HG03025 (cell line): ENCODE measurements around the gene TEX44.
"Not testable (repeated sequence)": the region's sequence is repeated elsewhere in the genome, so short reads cannot be mapped to it uniquely, and the experiment has no call there.

Experiments
- ATAC-seq: cut with Tn5 transposase; IDR thresholded peaks from one replicate; pipeline ENCODE4 v1.9.1; 2021; ENCODE audit warnings: mild to moderate bottlenecking, moderate library complexity; ENCODE audit not compliant: unreplicated experiment, low FRiP score

Gene TEX44

DNA sequence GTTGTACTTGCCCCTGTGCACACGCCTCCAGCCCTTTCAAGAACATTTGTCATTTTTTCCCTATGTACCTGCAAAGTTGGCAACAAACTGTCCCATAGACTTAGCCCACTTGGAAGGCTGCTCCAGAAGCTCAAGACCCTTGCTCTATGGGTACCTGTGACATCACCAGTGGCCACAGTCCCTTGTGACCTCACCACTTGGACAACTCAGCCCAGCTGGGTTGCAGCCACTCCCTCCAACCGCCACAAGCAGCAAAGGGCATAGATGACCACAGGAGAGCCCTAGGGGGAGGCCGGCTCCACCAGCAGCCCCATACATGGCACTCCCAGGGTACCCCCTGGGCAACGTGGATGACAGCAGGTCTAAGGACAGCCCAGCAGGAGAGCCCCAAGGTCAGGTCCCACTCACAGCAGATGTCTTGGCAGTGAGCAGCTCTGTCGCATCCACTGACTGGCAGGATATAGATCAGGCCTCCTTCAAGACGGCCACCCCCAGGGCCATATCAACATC lies at the start of gene TEX44:
Gene TEX44, plus strand, starts transcription at position 229 of the 510 bp plus-strand sequence. Its CDS starts 88 bp downstream, at position 317.
- no peak for ATAC-seq

DNA sequence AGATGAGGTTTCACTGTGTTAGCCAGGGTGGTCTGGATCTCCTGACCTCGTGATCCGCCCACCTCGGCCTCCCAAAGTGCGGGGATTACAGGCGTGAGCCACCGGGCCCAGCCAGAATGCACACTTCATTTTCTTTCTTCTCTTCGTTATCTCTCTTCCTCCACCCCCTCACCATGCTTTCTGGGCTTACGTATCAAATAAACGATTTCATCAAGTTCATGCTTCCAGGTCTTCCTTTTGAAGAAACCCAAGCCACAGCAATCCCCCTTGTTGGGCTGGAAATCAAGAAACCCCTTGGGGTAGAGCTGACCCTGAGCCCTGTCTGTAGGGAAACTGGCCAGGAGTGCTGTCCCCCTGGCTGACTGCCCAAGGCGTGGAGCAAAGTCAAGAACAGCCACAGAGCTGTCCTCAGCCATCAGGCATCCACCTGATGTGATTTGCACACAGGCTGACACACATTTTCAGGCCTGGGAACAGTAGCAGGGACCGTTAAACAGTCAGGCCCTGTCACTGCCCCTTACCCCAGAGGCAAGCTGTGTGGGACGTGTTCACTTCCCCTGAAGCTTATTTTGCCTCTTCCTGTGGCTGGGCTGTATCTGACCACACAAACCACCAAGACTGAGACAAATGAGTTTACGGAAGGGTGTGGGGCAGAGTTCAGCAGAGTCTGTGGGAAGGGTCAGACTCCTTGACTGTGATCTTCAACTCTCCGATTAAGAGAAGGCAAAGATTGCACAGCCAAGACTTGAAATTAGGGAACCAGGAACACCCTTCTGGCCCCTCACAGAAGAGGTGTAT lies 47.4 kb upstream of the TEX44 start:
- ATAC-seq = peak; percentile 97

DNA sequence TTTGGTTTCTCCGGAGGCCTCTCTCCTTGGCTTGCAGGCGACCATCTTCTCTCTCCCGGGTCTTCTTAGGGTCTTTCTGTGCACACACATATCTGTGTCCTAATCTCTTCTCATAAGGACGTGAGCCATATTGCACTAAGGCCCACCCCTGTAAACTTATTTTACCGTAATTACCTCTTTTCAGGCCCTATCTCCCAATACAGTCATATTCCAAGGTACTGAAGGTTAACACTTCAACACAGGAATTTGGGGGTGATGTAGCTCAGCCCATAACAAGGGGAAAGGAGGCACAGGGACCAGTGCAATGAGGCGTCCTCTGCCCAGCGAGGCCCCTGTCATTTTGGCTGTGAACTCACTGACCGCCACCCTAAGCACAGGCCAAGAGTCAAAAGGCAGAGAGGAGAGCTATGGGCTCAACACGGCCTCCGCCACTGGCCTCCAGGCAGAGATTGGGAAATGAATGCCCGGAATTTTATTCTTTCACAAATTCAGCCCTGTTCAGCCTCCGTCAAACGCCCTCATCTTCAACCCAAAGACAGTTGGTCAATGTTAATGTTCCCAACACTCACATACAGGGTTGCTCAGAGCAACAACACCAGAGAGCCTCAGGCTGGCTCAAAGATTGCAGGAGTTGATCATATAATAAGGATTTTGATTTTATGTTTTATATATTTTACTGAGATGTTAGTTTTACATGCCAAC lies 46.5 kb upstream of the TEX44 start:
- no peak for ATAC-seq

DNA sequence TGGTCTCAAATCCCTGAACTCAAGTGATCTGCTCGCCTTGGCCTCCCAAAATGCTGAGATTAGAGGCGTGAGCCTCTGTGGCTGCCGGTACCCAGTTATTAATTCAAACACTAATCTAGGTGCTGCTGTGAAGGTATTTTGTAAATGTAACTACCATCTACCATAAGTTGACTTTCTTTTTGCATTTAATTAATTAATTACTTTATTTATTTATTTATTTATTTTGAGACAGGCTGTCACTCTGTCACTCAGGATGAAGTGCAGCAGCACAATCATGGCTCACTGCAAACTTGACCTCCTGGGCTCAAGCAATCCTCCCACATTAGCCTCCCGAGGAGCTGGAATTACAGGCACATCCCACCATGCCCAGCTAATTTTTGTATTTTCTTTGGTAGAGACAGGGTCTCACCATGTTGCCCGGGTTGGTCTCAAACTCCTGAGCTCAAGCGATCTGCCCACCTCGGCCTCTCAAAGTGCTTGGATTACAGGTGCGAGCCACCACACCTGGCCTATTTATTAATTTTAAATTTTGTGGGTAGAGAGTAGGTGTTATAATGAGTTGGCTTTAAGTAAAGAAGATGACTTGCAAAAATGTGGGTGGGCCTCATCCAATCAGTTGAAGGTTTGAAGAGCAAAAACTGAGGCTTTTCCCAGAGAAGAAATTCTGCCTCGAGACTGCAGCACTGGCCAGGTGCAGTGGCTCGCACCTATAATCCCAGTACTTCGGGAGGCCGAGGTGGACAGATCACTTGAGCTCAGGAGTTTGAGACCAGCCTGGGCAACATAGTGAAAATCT lies 45.2 kb upstream of the TEX44 start:
- no peak for ATAC-seq

DNA sequence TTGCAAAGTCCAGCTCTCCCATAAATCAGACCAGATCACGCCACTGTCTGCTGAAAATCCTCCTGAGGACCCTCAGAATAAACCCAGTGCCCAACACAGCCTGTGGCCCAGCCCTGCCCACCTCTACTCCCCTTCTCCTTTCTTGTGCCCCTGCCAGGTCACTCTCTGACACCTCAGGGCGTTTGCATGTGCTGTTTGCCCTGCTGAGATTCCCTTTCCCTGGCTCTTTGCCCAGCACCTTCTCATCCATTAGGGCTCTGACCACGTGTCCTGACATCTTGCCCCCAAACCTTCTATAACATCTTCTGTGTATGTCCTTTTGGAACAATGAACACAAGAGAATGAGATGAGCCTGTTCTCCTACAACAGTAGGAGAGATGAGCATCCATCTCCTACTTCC lies 43.9 kb upstream of the TEX44 start:
- no peak for ATAC-seq

GRCh38 chr2:231549446-231550239 lies 43.0 kb upstream of the TEX44 start:
- no peak for ATAC-seq

DNA sequence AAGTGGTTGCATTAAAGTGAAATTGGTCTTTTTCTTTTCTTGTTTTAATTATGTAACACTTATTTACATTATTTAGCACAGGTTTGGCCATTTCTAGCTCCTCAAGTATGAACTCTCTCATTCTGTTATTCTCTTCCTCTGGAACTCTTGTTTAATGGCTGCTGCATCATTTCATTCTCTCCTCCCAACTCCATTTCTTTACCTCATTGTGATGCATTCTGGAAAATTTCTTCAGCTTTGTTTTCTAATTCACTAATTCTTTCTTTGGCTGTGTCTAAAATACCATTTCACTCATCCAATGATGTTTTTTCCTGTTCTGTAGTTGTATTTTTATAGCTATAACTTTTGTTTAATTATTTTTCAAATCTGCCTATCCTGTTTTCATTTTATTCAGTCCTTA lies 39.9 kb upstream of the TEX44 start:
- ATAC-seq = no peak

GRCh38 chr2:231554327-231554726 lies 38.3 kb upstream of the TEX44 start:
- ATAC-seq = no peak

DNA sequence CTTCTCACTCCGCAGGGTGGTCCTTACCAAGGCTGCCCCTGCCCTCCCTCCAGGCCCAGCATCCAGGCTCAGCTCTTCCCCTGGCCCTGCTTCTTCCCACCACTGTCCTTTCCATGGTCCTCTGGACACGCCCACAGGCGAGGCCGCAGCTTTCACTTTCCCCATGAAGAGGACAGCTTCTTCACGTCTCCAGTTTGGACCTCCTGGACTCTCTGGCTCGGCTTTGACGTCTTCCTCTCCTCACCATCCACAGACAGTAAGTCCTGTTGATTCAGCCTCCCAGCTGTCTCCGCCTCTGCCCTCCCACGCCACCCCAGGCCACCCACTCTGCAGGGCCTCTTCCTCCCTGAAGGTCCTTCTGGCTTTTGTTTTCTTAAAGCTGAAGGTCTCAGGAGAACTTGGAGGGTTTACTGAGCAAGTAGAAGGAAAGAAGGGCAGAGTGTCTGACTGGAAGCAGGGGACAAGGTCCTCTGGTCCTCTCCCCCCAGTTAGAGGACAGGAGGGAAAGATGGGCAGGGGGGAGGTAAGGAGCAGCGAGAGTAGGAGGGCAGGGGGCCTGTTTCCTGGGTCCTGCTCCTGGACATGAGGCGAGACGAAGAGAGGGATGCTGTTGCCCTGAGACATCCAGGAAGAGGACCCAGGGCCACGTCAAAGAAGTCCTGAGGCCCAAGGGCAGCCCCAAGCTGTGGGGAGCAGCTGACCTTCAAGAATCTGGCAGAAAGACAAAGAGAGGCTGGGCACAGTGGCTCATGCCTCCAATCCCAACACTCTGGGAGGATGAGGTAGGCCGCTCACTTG lies 37.7 kb upstream of the TEX44 start:
- ATAC-seq = no peak

DNA sequence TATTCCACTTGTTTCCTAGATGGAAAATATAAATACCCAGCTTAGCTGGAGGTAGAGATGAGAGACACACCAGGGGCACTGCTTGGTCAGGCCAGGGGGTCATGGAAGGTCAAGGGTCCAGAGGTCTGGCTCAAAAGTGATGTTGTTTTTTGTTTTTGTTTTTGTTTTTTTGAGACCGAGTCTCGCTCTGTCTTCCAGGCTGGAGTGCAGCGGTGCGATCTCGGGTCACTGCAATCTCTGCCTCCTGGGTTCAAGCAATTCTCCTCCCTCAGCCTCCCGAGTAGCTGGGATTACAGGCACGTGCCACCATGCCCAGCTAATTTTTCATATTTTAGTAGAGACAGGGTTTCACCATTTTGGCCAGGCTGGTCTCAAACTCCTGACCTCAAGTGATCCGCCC lies 36.2 kb upstream of the TEX44 start:
- not testable (repeated sequence) for ATAC-seq

- ATAC-seq = no peak
These were observed 35.7 kb upstream of the TEX44 start for GRCh38 chr2:231556981-231557380.

- ATAC-seq = no peak
These were observed 35.0 kb upstream of the TEX44 start for GRCh38 chr2:231557571-231558217.

DNA sequence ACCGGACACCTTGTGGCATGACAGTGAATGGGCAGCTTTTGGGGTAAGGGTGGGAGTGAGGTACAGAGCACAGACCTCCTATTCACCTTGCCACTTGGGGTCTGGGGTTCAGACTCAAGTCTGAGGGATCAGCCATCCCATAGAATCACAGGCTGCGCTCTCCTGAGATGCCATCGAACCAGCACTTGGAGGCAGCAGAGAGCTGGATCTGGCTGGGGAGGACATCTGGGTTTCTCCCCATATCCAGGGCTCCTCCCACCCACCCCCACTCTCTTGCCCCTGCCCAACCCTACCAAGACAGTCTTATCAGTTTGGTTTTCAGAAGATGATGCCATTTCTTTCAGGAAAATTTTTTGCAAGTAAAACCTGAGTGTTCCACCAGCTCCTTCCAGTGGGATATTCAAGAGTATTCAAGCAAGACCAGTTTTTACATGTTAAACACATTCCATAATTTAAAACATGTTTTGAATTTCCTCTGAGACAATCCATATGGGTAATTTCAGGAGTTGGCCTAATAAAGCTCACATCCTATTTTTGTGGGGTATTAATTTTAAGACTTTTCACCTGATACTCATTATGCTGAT lies 29.2 kb upstream of the TEX44 start:
- no peak for ATAC-seq

- no peak for ATAC-seq
These were observed 26.6 kb upstream of the TEX44 start for GRCh38 chr2:231565887-231566594.

GRCh38 chr2:231567159-231567558 lies 25.5 kb upstream of the TEX44 start:
- no peak for ATAC-seq

- no peak for ATAC-seq
These were observed 24.4 kb upstream of the TEX44 start for GRCh38 chr2:231568098-231568784.

DNA sequence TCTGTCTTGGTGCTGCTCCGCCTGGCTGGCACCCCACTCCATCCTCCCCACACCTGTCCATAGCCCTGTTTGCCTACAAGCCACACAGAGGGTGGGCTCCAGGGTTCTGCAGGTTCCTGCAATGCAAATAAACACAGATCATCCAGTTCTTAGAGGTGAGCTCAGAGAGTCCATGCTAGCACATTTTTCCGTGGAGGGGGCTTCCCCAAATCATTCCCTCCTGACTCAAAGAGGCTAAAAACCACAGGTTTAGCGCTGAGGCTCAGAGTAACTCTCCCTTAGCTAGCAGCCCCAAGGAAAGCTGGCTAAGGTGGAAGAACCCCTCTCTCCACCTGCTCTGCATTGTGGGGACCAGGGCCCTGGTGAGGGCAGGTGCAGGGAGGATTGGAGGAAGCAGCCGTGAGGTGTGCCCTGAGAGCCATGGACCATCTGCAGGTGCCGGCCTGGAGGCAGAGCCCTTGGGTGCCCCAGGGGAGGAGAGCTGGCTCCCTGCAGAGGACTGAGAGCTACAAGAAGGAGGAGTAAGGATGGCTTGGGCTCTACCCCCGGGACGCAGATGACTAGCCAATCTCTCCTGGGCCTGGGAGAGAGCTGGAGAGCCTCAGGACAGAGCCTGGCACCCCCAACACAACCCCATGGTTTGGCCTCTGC lies 23.8 kb upstream of the TEX44 start:
- ATAC-seq = no peak
